Endothelial cell of umbilical vein (primary cell): ENCODE measurements around the gene ACOX3.

Source experiments
- EZH2 ChIP-seq: IDR thresholded peaks from 2 replicates; pipeline ENCODE4 v1.6.1; 2012; ENCODE audit warnings: borderline replicate concordance, low read depth, mild to moderate bottlenecking, moderate library complexity, low read length, inconsistent platforms; ENCODE audit not compliant: severe bottlenecking
- POLR2AphosphoS5 ChIP-seq: IDR thresholded peaks from 2 replicates; pipeline ENCODE4 v1.6.1; 2012; ENCODE audit warnings: low read depth, mild to moderate bottlenecking, control low read depth, low read length, moderate library complexity; ENCODE audit not compliant: insufficient read depth
- TF ChIP-seq, protein P1 (sequence below), 2 donors: IDR thresholded peaks; 1 replicate in 1 of 2; 2 replicates in 1 of 2; pipeline ENCODE4 v1.5.1; 2011; ENCODE audit warnings: low read length in 2 of 2, mild to moderate bottlenecking in 2 of 2, moderate library complexity in 2 of 2, control low read depth in 1 of 2, inconsistent platforms in 1 of 2, low read depth in 1 of 2; ENCODE audit not compliant: insufficient read depth in 1 of 2; ENCODE audit errors: extremely low read depth in 1 of 2

DNA sequence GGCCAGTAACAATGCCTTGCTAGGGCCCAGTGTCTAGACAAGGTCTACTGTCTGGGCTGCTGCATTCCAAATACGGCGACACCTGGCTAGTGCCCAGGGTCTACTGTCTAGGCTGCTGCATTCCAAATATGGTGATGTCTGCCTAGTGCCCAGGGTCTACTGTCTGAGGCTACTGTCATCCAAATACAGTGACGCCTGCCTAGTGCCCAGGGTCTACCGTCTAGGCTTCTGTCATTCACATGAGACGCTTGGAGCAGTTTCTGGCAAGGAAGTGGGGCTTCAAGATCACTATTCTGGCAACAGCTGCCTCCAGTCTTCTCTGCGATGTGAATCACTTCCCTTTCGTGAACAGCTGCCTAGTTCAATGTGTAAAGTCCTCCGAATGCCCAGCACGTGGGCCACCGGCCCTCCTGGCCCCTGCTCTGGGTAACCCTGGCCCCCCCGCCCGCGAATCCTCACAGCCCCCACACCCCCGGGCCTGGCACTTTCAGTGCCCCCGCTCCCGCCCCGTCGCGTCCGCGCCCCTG, 12.7 kb downstream of the ACOX3 start:
- TF ChIP-seq POLR2AphosphoS5 = no peak
- TF ChIP-seq, protein P1, sequence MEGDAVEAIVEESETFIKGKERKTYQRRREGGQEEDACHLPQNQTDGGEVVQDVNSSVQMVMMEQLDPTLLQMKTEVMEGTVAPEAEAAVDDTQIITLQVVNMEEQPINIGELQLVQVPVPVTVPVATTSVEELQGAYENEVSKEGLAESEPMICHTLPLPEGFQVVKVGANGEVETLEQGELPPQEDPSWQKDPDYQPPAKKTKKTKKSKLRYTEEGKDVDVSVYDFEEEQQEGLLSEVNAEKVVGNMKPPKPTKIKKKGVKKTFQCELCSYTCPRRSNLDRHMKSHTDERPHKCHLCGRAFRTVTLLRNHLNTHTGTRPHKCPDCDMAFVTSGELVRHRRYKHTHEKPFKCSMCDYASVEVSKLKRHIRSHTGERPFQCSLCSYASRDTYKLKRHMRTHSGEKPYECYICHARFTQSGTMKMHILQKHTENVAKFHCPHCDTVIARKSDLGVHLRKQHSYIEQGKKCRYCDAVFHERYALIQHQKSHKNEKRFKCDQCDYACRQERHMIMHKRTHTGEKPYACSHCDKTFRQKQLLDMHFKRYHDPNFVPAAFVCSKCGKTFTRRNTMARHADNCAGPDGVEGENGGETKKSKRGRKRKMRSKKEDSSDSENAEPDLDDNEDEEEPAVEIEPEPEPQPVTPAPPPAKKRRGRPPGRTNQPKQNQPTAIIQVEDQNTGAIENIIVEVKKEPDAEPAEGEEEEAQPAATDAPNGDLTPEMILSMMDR (IDR thresholded peaks at IDR 0.05; ENCODE audit: extremely low read depth in 1 of 2, insufficient read depth in 1 of 2, low read depth in 1 of 2, low read length in 2 of 2) = no peak
- no peak for TF ChIP-seq EZH2
